A549 (cell line): ENCODE results near the gene C12orf42. TPM values are rescaled to one million over a fixed set of nuclear protein-coding genes. Genes with fewer than 3 reads are reported as not detected.

Experiments used
- ATAC-seq, 2 experiments: fragments of 200-7000 bp in 1 of 2; fragments of >200 bp in 1 of 2; cut with Nextera tagmentation in 1 of 2; cut with Tn5 transposase in 1 of 2; 3 replicates each; pipeline versions ENCODE4 v1.8.0 to v1.9.1; 2018 to 2020; ENCODE audit warnings: mild to moderate bottlenecking in 1 of 2, moderate library complexity in 1 of 2
- CTCF ChIA-PET: fragments of 300-600 bp; sonication (Branson Sonifier 250); formaldehyde crosslinking; extraction: SDS; loops from one replicate; lab custom pipeline; 2021; ENCODE audit warnings: antibody characterized with exemption, inconsistent platforms; lab: Yijun Ruan, JAX
- POLR2A ChIA-PET: fragments of 350-600 bp; formaldehyde crosslinking; extraction: SDS; loops from one replicate; lab custom pipeline; 2021; ENCODE audit warnings: antibody characterized with exemption, inconsistent platforms; lab: Yijun Ruan, JAX
- DNase-seq, 2 experiments: peaks; one replicate each; pipeline versions ENCODE4 v3.0.0 to v3.0.0-alpha.2; 2011 to 2016; ENCODE audit warnings: low read depth in 1 of 2, low spot score in 1 of 2
- FAIRE-seq: peaks from 2 replicates; lab custom pipeline; 2011; peaks lifted over from hg19 to GRCh38; lab: Jason Lieb, UNC
- H3K27ac ChIP-seq, 2 experiments: fragments of >200 bp; sonication (Bioruptor Twin); formaldehyde crosslinking; 3 replicates each; pipeline ENCODE4 v1.5.1; 2016 to 2017
- H3K4me1 ChIP-seq: fragments of >200 bp; sonication (Bioruptor Twin); formaldehyde crosslinking; 3 replicates; pipeline ENCODE4 v1.6.1; 2016
- H3K4me2 ChIP-seq: fragments of >200 bp; sonication (Bioruptor Twin); formaldehyde crosslinking; 3 replicates; pipeline ENCODE4 v1.6.1; 2016
- H3K4me3 ChIP-seq: fragments of >200 bp; sonication (Bioruptor Twin); formaldehyde crosslinking; 3 replicates; pipeline ENCODE4 v1.5.1; 2016
- H3K9me3 ChIP-seq: fragments of >200 bp; sonication (Bioruptor Twin); formaldehyde crosslinking; 3 replicates; pipeline ENCODE4 v1.6.1; 2016
- BHLHE40 ChIP-seq: IDR thresholded peaks from 2 replicates; pipeline ENCODE4 v1.6.1; 2012; ENCODE audit warnings: low read depth, low read length, inconsistent platforms
- CHD2 ChIP-seq: fragments of 150-350 bp; IDR thresholded peaks from 2 replicates; pipeline ENCODE4 v1.6.1; 2014; ENCODE audit warnings: low read length; ENCODE audit not compliant: partially characterized antibody
- EHF ChIP-seq: fragments of 250-450 bp; sonication (Bioruptor Pico); IDR thresholded peaks from 2 replicates; pipeline ENCODE4 v1.5.0; 2020; ENCODE audit warnings: mild to moderate bottlenecking
- EHMT2 ChIP-seq: fragments of 200-600 bp; sonication (generic); IDR thresholded peaks from 2 replicates; pipeline ENCODE4 v1.6.1; 2016; ENCODE audit warnings: antibody characterized with exemption, low read depth, mild to moderate bottlenecking, moderate library complexity
- FOSL2 ChIP-seq, 2 experiments: fragments of 450-650 bp in 1 of 2; fragments of >200 bp in 1 of 2; sonication (Bioruptor Twin) in 1 of 2; formaldehyde crosslinking; IDR thresholded peaks; 2 replicates each; pipeline versions ENCODE4 v1.5.0 to v1.6.1; 2016 to 2020; ENCODE audit warnings: mild to moderate bottlenecking in 1 of 2, moderate library complexity in 1 of 2
- FOXS1 ChIP-seq: fragments of 250-450 bp; sonication (Bioruptor Pico); IDR thresholded peaks from 2 replicates; pipeline ENCODE4 v1.5.0; 2020; ENCODE audit warnings: mild to moderate bottlenecking, moderate library complexity
- GATA3 ChIP-seq: IDR thresholded peaks from 2 replicates; pipeline ENCODE4 v1.6.1; 2012; ENCODE audit warnings: borderline replicate concordance
- HEYL ChIP-seq: fragments of 250-450 bp; sonication (Bioruptor Pico); IDR thresholded peaks from 2 replicates; pipeline ENCODE4 v1.8.0; 2021; ENCODE audit warnings: mild to moderate bottlenecking, moderate library complexity
- HOXB5 ChIP-seq: fragments of 250-450 bp; sonication (Bioruptor Pico); IDR thresholded peaks from 2 replicates; pipeline ENCODE4 v1.5.0; 2020; ENCODE audit warnings: mild to moderate bottlenecking, moderate library complexity
- JUN ChIP-seq, 2 experiments: fragments of >200 bp; sonication (Bioruptor Twin); formaldehyde crosslinking; IDR thresholded peaks; 2 replicates in 1 of 2; 3 replicates in 1 of 2; pipeline ENCODE4 v1.6.1; 2016 to 2017
- KDM1A ChIP-seq: fragments of 200-600 bp; sonication (generic); IDR thresholded peaks from 2 replicates; pipeline ENCODE4 v1.6.1; 2016; ENCODE audit warnings: low read depth, mild to moderate bottlenecking
- NFE2L2 ChIP-seq: fragments of 150-350 bp; conservative IDR thresholded peaks from 2 replicates; pipeline ENCODE4 v1.6.1; 2014; ENCODE audit warnings: low read length
- PHF8 ChIP-seq: fragments of 200-600 bp; sonication (generic); IDR thresholded peaks from 2 replicates; pipeline ENCODE4 v1.6.1; 2016; ENCODE audit warnings: low read depth, mild to moderate bottlenecking, antibody characterized with exemption, moderate library complexity, borderline replicate concordance
- POLR2A ChIP-seq: IDR thresholded peaks from 2 replicates; pipeline ENCODE4 v1.6.1; 2012; ENCODE audit warnings: mild to moderate bottlenecking, low read length
- POLR2AphosphoS2 ChIP-seq: conservative IDR thresholded peaks from 2 replicates; pipeline ENCODE4 v1.6.1; 2012; ENCODE audit warnings: low read length, improper control_type of control experiment, inconsistent platforms
- RARB ChIP-seq: fragments of 250-450 bp; sonication (Bioruptor Pico); IDR thresholded peaks from 2 replicates; pipeline ENCODE4 v1.8.0; 2021; ENCODE audit warnings: mild to moderate bottlenecking, moderate library complexity
- SMC3 ChIP-seq: fragments of >200 bp; sonication (Bioruptor Twin); formaldehyde crosslinking; IDR thresholded peaks from 3 replicates; pipeline ENCODE4 v1.6.1; 2018; ENCODE audit warnings: inconsistent platforms
- SREBF2 ChIP-seq: fragments of 450-650 bp; IDR thresholded peaks from 2 replicates; pipeline ENCODE4 v1.6.1; 2014; ENCODE audit warnings: mild to moderate bottlenecking, moderate library complexity
- ZFP36 ChIP-seq: fragments of 450-650 bp; IDR thresholded peaks from 2 replicates; pipeline ENCODE4 v1.6.1; 2014; ENCODE audit warnings: borderline replicate concordance; ENCODE audit not compliant: partially characterized antibody
- ZNF302 ChIP-seq: fragments of 250-450 bp; sonication (Bioruptor Pico); IDR thresholded peaks from 2 replicates; pipeline ENCODE4 v1.9.0; 2021; ENCODE audit warnings: inconsistent platforms, mild to moderate bottlenecking, moderate library complexity
- WGBS: methylation state at CpG from one replicate; pipeline ENCODE4 v1.1.6; 2017; ENCODE audit errors: missing lambda C conversion rate; 5-methylcytosine and 5-hydroxymethylcytosine counted together
- polyA plus RNA-seq, 4 experiments: library from polyadenylated mRNA; depleted of rRNA in 3 of 4; stranded (reverse); fragments of >200 nt; fragmentation: RNase III in 1 of 4; extraction: RNeasy Plus Mini Kit Qiagen cat#74134 plus additional on column Dnase treatment in 1 of 4; gene quantifications; 2 replicates in 3 of 4; 3 replicates in 1 of 4; pipeline ENCODE4 v1.2.3, GENCODE V29; 2011 to 2017
- TF ChIP-seq, protein P1 (sequence below): fragments of 250-450 bp; sonication (Bioruptor Pico); IDR thresholded peaks from 2 replicates; pipeline ENCODE4 v1.5.0; 2021; ENCODE audit warnings: mild to moderate bottlenecking, moderate library complexity, borderline replicate concordance
- TF ChIP-seq, protein P2 (sequence below): fragments of >200 bp; sonication (Bioruptor Twin); formaldehyde crosslinking; IDR thresholded peaks from 3 replicates; pipeline ENCODE4 v1.6.1; 2016
- TF ChIP-seq, protein P3 (sequence below): IDR thresholded peaks from 2 replicates; pipeline ENCODE4 v1.6.1; 2012
- TF ChIP-seq, protein P4 (sequence below): IDR thresholded peaks from 2 replicates; pipeline ENCODE4 v1.6.1; 2012
- TF ChIP-seq, protein P5 (sequence below): fragments of 250-450 bp; sonication (Bioruptor Pico); IDR thresholded peaks from 2 replicates; pipeline ENCODE4 v1.5.0; 2020; ENCODE audit warnings: low read depth, mild to moderate bottlenecking, moderate library complexity

The C12orf42 gene
- polyA plus RNA-seq, 2 of the 4 experiments (the other 2 are of a cell fraction): not detected

DNA sequence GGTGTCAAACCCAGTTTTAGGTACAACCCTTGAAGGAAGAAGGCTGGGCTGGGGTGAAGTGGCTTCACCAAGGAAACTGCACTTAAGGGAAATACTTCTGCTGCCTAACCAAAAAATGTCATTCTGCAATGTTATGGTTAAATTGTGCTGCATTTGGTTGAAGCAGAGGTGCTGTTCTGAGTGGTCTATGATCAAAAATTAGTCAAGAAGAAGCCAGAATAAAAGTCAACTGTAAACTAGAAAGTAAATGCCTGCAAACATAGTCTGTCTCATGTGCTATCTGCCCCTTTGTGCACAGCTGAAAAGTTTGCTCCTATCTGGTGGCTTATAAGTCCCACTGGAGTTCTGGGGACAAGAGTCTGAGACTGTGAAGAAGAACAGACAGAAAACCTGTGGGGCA is 158.8 kb downstream of the C12orf42 start:
- no peak overlapping the region for H3K27ac ChIP-seq
- no peak overlapping the region for H3K4me3 ChIP-seq
- no peak for FAIRE-seq
- no peak overlapping the region for H3K4me2 ChIP-seq
- TF ChIP-seq CHD2: no peak
- TF ChIP-seq EHMT2: no peak
- TF ChIP-seq SREBF2: no peak
- no peak for TF ChIP-seq ZNF302 (CRISPR knock-in tag)
- TF ChIP-seq, protein P1, sequence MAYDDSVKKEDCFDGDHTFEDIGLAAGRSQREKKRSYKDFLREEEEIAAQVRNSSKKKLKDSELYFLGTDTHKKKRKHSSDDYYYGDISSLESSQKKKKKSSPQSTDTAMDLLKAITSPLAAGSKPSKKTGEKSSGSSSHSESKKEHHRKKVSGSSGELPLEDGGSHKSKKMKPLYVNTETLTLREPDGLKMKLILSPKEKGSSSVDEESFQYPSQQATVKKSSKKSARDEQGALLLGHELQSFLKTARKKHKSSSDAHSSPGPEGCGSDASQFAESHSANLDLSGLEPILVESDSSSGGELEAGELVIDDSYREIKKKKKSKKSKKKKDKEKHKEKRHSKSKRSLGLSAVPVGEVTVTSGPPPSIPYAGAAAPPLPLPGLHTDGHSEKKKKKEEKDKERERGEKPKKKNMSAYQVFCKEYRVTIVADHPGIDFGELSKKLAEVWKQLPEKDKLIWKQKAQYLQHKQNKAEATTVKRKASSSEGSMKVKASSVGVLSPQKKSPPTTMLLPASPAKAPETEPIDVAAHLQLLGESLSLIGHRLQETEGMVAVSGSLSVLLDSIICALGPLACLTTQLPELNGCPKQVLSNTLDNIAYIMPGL (CRISPR knock-in tag): no peak
- no peak for TF ChIP-seq RARB (CRISPR knock-in tag)
- TF ChIP-seq, protein P2, sequence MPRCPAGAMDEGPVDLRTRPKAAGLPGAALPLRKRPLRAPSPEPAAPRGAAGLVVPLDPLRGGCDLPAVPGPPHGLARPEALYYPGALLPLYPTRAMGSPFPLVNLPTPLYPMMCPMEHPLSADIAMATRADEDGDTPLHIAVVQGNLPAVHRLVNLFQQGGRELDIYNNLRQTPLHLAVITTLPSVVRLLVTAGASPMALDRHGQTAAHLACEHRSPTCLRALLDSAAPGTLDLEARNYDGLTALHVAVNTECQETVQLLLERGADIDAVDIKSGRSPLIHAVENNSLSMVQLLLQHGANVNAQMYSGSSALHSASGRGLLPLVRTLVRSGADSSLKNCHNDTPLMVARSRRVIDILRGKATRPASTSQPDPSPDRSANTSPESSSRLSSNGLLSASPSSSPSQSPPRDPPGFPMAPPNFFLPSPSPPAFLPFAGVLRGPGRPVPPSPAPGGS: no peak
- TF ChIP-seq ZFP36: no peak
- no peak for TF ChIP-seq HEYL (CRISPR knock-in tag)
- no peak for TF ChIP-seq EHF (CRISPR knock-in tag)
- TF ChIP-seq NFE2L2: no peak
- TF ChIP-seq FOSL2 (IDR thresholded peaks at IDR 0.05): no peak
- no peak for TF ChIP-seq FOSL2 (CRISPR knock-in tag; IDR thresholded peaks at IDR 0.05)
- no peak for TF ChIP-seq GATA3
- no peak for TF ChIP-seq POLR2A
- no peak for TF ChIP-seq POLR2AphosphoS2
- no peak for TF ChIP-seq SMC3
- ChIA-PET POLR2A (no interaction called here), CTCF (interaction anchor here (1.1 kb wide), 1 partner anchor 11 kb away, joined by 3 read pairs; no protein-coding TSS in a partner anchor)
- H3K9me3 ChIP-seq: no peaks in the 10 kb centered on the region
- DNase-seq: no peak
- no peaks in the 10 kb centered on the region for H3K4me1 ChIP-seq
- ATAC-seq: no peak

DNA sequence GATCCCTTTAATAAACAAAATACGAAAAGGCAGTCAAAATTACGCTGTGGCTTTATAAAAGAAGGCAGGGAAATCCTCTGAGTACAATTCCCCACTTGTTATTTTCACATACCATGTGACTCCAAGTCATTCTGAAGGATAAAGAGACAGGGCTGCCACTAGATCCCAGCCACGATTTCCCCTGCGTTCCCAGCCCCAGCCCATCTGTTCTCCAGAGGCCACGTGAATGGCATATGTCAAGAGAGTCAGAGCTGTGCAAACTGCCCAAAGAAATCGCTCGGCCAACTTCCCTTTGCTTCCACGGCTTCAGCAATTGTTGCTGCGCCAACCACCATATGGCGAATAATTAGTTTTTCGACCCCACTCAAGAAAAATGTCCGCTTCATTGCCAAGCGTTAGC is 161.3 kb downstream of the C12orf42 start:
- TF ChIP-seq, protein P3, sequence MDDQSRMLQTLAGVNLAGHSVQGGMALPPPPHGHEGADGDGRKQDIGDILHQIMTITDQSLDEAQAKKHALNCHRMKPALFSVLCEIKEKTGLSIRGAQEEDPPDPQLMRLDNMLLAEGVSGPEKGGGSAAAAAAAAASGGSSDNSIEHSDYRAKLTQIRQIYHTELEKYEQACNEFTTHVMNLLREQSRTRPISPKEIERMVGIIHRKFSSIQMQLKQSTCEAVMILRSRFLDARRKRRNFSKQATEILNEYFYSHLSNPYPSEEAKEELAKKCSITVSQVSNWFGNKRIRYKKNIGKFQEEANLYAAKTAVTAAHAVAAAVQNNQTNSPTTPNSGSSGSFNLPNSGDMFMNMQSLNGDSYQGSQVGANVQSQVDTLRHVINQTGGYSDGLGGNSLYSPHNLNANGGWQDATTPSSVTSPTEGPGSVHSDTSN: no peak
- TF ChIP-seq BHLHE40 (no peak), POLR2AphosphoS2 (no peak), PHF8 (no peak), JUN (IDR thresholded peaks at IDR 0.05) (no peak), FOXS1 (CRISPR knock-in tag) (no peak), HOXB5 (CRISPR knock-in tag) (no peak), SREBF2 (no peak), KDM1A (no peak), NFE2L2 (no peak)
- TF ChIP-seq, protein P2: no peak
- TF ChIP-seq, protein P4, sequence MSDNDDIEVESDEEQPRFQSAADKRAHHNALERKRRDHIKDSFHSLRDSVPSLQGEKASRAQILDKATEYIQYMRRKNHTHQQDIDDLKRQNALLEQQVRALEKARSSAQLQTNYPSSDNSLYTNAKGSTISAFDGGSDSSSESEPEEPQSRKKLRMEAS: no peak
- TF ChIP-seq, protein P5, sequence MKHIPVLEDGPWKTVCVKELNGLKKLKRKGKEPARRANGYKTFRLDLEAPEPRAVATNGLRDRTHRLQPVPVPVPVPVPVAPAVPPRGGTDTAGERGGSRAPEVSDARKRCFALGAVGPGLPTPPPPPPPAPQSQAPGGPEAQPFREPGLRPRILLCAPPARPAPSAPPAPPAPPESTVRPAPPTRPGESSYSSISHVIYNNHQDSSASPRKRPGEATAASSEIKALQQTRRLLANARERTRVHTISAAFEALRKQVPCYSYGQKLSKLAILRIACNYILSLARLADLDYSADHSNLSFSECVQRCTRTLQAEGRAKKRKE (CRISPR knock-in tag): no peak
- no peaks in the 10 kb centered on the region for H3K4me1 ChIP-seq
- ATAC-seq (no peak), FAIRE-seq (no peak), DNase-seq (no peak)
- POLR2A ChIA-PET: no interaction called here
- H3K4me2 ChIP-seq: no peak overlapping the region
- WGBS: 31% methylated on average over 13 of the region's 13 CpGs
- CTCF ChIA-PET: interaction anchor here (0.7 kb wide), 1 partner anchor 9 kb away, joined by 3 read pairs; no protein-coding TSS in a partner anchor
- H3K27ac ChIP-seq: no peak overlapping the region
- H3K4me3 ChIP-seq: no peak overlapping the region
- no peaks in the 10 kb centered on the region for H3K9me3 ChIP-seq
